ENCODE data around the gene THADA. TPM values are rescaled to one million over a fixed set of nuclear protein-coding genes. Genes with fewer than 3 reads are reported as not detected.
A peak's percentile ranks its signal among the peaks of the same experiment; 100 is the strongest.

THADA gene
- polyA plus RNA-seq, 1 experiment, result 21.6 TPM

GRCh38 chr2:43225788-43226557 is 369.9 kb downstream of the THADA start:
- ChIA-PET CTCF (interaction anchor here (0.6 to 6.7 kb wide), 16 partner anchors 142 to 399 kb away, joined by 3 to 66 read pairs (median 10); no protein-coding TSS in a partner anchor), POLR2A (interaction anchor here (0.6 to 1.2 kb wide), 11 partner anchors 26 to 371 kb away, joined by 3 to 10 read pairs (median 3); no protein-coding TSS in a partner anchor)
- H3K4me3 ChIP-seq (ENCODE audit: low read depth, low read length), result peak overlapping the region; percentile 95
- no peak for DNase-seq (ENCODE audit: low read depth)
- no peak for TF ChIP-seq CTCF (IDR thresholded peaks at IDR 0.05; ENCODE audit: insufficient read depth, low read depth, low read length)
- no peaks in the 10 kb centered on the region for H3K27me3 ChIP-seq (ENCODE audit: control insufficient read depth, insufficient read depth, low read length)
- H3K36me3 ChIP-seq (ENCODE audit: control insufficient read depth, insufficient read depth, low read length), result peaks cover 17% of the 10 kb centered on the region

- Histone ChIP-seq H3K36me3 (ENCODE audit: control insufficient read depth, insufficient read depth, low read length) (peaks cover 17% of the 10 kb centered on the region), H3K4me3 (ENCODE audit: low read depth, low read length) (peak overlapping the region; percentile 95), H3K27me3 (ENCODE audit: control insufficient read depth, insufficient read depth, low read length) (no peaks in the 10 kb centered on the region)
- ChIA-PET POLR2A (interaction anchor here (0.7 to 0.8 kb wide), 2 partner anchors 137 to 207 kb away, joined by 3 read pairs; no protein-coding TSS in a partner anchor), CTCF (interaction anchor here (0.6 to 6.7 kb wide), 19 partner anchors 77 to 398 kb away, joined by 3 to 56 read pairs (median 4); no protein-coding TSS in a partner anchor)
- TF ChIP-seq CTCF (IDR thresholded peaks at IDR 0.05; ENCODE audit: insufficient read depth, low read depth, low read length), result no peak
- DNase-seq (ENCODE audit: low read depth), result no peak
These were observed 370.6 kb downstream of the THADA start for GRCh38 chr2:43225093-43225787.

GRCh38 chr2:43224571-43225092 is 371.2 kb downstream of the THADA start:
- DNase-seq (ENCODE audit: low read depth), result no peak
- peak overlapping the region; percentile 95 for H3K4me3 ChIP-seq (ENCODE audit: low read depth, low read length)
- ChIA-PET POLR2A (interaction anchor here (0.8 kb wide), 1 partner anchor 136 kb away, joined by 3 read pairs; no protein-coding TSS in a partner anchor), CTCF (interaction anchor here (0.8 to 6.7 kb wide), 19 partner anchors 53 to 397 kb away, joined by 3 to 56 read pairs (median 4); no protein-coding TSS in a partner anchor)
- H3K36me3 ChIP-seq (ENCODE audit: control insufficient read depth, insufficient read depth, low read length), result peaks cover 17% of the 10 kb centered on the region
- no peaks in the 10 kb centered on the region for H3K27me3 ChIP-seq (ENCODE audit: control insufficient read depth, insufficient read depth, low read length)
- no peak for TF ChIP-seq CTCF (IDR thresholded peaks at IDR 0.05; ENCODE audit: insufficient read depth, low read depth, low read length)

- peak; percentile 49 for TF ChIP-seq CTCF (IDR thresholded peaks at IDR 0.05; ENCODE audit: insufficient read depth, low read depth, low read length)
- CTCF ChIA-PET, result interaction anchor here (0.8 to 6.7 kb wide), 17 partner anchors 53 to 366 kb away, joined by 3 to 56 read pairs (median 4); no protein-coding TSS in a partner anchor
- DNase-seq (ENCODE audit: low read depth), result no peak
- Histone ChIP-seq H3K27me3 (ENCODE audit: control insufficient read depth, insufficient read depth, low read length) (no peaks in the 10 kb centered on the region), H3K36me3 (ENCODE audit: control insufficient read depth, insufficient read depth, low read length) (peaks cover 17% of the 10 kb centered on the region), H3K4me3 (ENCODE audit: low read depth, low read length) (peak overlapping the region; percentile 95)
- POLR2A ChIA-PET, result interaction anchor here (0.9 kb wide), 1 partner anchor 237 kb away, joined by 3 read pairs; no protein-coding TSS in a partner anchor
These were observed 371.7 kb downstream of the THADA start for GRCh38 chr2:43224131-43224570.

Measured in BJ (cell line).